ENCODE data around the gene SNAI3. TPM values are rescaled to one million over a fixed set of nuclear protein-coding genes. Genes with fewer than 3 reads are reported as not detected.

The SNAI3 gene
- total and polyA plus RNA-seq, 9 donors: 3.8 to 11.8 (median 7.2) TPM

DNA sequence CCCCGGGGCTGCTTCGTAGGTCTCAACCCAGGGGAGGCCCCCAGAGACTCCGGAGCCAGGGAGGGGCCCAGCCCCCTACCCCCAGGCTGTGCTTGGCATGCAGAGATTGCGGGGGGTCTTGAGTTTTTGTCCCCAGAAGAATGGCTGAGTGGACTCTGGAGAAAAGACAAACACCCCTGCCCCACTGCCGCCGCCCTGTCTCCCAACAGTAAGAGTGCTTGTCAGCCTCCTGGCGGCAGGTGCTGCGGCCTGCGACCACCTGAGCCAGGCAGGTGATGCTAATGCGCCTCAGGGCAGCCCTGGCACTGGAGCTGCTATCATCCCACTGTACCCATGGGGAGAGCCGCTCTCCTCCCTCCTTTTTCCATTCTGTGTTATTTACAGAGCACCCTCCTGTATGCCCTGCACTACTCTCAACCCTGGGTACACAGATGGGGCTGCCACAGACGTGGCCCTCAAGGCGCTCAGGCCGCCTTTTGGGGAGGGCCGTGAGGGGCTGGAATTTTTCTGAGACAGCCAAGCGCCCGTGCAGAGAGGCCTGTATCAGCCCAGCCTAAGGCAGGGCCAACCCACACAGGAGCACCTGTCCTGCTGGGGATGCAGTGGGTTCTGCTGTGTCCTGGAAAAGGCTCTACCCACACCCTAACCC is 50.5 kb downstream of the SNAI3 start:
- Histone ChIP-seq H3K4me1 (ENCODE audit: control insufficient read depth, insufficient read depth, low read length) (peaks cover 20% of the 10 kb centered on the region), H3K27ac (ENCODE audit: low read length) (no peak overlapping the region), H3K27me3 (ENCODE audit: control insufficient read depth, insufficient read depth, low read length) (peaks cover 67% of the 10 kb centered on the region), H3K36me3 (ENCODE audit: control insufficient read depth, insufficient read depth, low read length) (peaks cover 23% of the 10 kb centered on the region), H3K9me3 (replicated peaks; ENCODE audit: control insufficient read depth, low read depth, low read length) (no peaks in the 10 kb centered on the region), H3K4me3 (ENCODE audit: low read length) (no peak overlapping the region)
- WGBS (ENCODE audit: insufficient coverage): 85% methylated on average over 12 of the region's 17 CpGs
- no peak for DNase-seq

DNA sequence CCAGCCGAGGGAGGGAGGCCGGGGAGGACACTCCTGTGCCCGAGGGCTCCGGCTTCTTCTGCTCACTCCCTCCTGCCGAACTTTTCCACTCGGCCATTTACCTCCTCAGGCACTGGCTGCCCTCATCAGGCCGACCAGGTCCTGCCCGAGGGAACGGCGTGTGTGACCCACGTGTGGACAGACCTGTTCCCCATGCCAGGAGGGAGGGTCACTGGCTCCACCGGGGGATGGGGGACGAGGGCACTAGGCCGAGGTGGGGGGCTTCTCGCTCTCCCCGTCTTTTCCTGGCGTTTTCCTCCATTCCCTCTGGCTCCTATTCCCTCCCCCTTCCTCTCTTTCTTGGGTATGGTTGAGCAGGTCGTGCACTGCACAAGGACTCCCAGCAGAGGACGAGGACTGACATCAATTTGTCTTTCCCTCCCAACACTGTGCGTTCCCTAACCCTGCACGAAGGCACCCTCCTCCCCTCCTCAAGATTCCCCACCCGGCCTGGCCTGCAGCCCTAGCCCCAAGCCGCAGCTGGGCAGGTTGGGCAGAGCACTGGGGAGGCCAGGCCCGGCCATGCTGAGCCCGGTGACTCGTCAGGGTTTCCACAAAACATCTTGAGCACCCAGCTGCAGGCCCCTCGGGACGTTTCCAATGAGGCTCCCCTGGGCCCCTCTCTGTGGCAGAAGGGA is 51.2 kb downstream of the SNAI3 start:
- peak; percentile 27 for DNase-seq
- H3K9me3 ChIP-seq (replicated peaks; ENCODE audit: control insufficient read depth, low read depth, low read length): no peaks in the 10 kb centered on the region
- H3K27ac ChIP-seq (ENCODE audit: low read length): no peak overlapping the region
- peaks cover 60% of the 10 kb centered on the region for H3K27me3 ChIP-seq (ENCODE audit: control insufficient read depth, insufficient read depth, low read length)
- H3K36me3 ChIP-seq (ENCODE audit: control insufficient read depth, insufficient read depth, low read length): peaks cover 29% of the 10 kb centered on the region
- WGBS (ENCODE audit: insufficient coverage): 46% methylated on average over 18 of the region's 28 CpGs
- peaks cover 19% of the 10 kb centered on the region for H3K4me1 ChIP-seq (ENCODE audit: control insufficient read depth, insufficient read depth, low read length)
- peak overlapping the region; percentile 13 for H3K4me3 ChIP-seq (ENCODE audit: low read length)

DNA sequence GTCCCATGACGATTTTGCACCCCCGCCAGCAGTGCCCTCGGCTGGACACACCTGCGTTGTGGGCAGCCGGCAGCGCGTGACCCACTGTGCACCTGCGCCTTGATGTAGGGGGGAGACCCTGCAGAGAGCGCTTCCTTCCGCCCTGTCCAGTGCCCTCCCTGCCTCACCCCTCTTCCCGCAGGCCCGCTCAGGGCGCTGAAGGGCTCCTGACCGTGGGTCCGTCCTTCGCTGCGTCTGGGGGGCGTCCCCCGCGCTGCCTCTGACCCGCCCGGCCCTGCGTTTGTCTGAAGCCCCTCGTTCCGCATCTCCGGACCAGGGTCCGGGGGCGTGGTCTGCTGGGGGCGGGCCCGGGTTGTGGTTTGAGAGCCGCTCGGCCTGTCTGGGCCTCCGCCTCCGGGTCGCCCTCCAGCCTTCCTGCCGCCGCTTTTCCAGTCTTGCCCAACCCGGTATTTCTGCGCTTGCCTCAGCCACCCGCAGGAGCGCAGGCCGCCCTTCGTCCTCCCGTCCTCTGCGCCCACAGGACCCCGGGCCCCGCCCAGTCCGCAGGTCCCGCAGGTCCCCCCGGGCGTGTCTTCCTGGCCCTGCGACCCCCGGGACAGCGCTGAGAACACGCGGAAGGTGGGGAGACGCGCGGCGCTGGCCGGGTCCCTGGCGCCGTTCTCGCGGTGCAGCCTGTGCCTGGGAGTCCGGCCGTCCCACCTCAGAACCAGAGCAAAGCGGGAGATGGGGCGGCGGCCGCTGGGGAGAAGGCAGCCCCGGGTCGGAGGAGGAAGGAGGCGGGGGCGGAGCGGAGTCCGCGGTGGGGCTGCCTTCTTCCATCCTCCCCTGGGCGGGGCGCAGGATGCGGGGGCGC is 51.9 kb downstream of the SNAI3 start:
- Histone ChIP-seq H3K36me3 (ENCODE audit: control insufficient read depth, insufficient read depth, low read length) (peaks cover 35% of the 10 kb centered on the region), H3K27ac (ENCODE audit: low read length) (no peak overlapping the region), H3K4me3 (ENCODE audit: low read length) (peak overlapping the region; percentile 13), H3K9me3 (replicated peaks; ENCODE audit: control insufficient read depth, low read depth, low read length) (no peaks in the 10 kb centered on the region), H3K27me3 (ENCODE audit: control insufficient read depth, insufficient read depth, low read length) (peaks cover 53% of the 10 kb centered on the region), H3K4me1 (ENCODE audit: control insufficient read depth, insufficient read depth, low read length) (peaks cover 14% of the 10 kb centered on the region)
- WGBS (ENCODE audit: insufficient coverage): 9% methylated on average over 80 of the region's 82 CpGs
- DNase-seq: no peak

DNA sequence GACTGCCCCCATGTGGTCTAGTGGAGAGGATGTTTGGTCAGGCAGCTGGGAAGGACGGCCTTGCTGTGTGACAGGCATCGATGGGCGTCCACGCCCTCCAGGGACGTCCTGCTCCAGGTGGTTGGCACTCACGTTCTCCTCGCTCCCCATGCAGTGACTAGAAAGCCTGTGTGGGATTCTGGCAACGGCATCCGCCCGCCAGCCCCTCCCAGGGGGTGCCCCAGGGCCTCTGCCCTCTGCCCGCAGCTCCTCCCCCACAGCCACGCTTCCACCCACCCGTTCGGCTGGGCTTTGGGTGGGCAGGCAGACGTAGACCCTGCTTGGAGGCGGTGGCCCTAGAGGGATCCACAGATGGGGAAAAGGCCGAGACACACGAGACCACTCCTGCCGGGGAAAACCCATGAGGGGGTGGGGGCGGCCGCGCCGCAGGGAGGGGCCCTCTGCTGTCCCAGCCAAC is 52.6 kb downstream of the SNAI3 start:
- H3K4me1 ChIP-seq (ENCODE audit: control insufficient read depth, insufficient read depth, low read length): peaks cover 14% of the 10 kb centered on the region
- H3K27me3 ChIP-seq (ENCODE audit: control insufficient read depth, insufficient read depth, low read length): peaks cover 46% of the 10 kb centered on the region
- H3K9me3 ChIP-seq (replicated peaks; ENCODE audit: control insufficient read depth, low read depth, low read length): no peaks in the 10 kb centered on the region
- H3K4me3 ChIP-seq (ENCODE audit: low read length): no peak overlapping the region
- H3K36me3 ChIP-seq (ENCODE audit: control insufficient read depth, insufficient read depth, low read length): peaks cover 36% of the 10 kb centered on the region
- 42% methylated on average over 21 of the region's 23 CpGs for WGBS (ENCODE audit: insufficient coverage)
- no peak overlapping the region for H3K27ac ChIP-seq (ENCODE audit: low read length)
- DNase-seq: no peak

DNA sequence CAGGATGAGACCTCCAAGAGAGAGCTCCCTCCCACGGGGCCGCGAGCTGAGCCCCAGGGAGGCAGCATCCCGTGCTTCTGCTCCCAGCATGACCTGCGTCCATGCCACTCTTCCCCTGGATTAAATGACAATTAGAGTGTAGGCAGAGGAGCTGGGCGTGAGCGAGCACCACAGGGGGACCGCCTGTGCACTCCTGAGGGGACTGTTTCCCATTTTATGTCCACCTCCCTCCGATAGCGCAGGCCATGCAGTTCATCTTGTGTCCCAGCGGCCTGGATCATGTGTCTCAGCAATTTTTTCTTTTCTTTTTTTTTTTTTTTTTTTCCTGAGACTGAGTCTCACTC is 53.7 kb downstream of the SNAI3 start:
- no peak for DNase-seq
- 85% methylated on average over 9 of the region's 11 CpGs for WGBS (ENCODE audit: insufficient coverage)
- Histone ChIP-seq H3K4me1 (ENCODE audit: control insufficient read depth, insufficient read depth, low read length) (peaks cover 14% of the 10 kb centered on the region), H3K27me3 (ENCODE audit: control insufficient read depth, insufficient read depth, low read length) (peaks cover 35% of the 10 kb centered on the region), H3K27ac (ENCODE audit: low read length) (no peak overlapping the region), H3K9me3 (replicated peaks; ENCODE audit: control insufficient read depth, low read depth, low read length) (no peaks in the 10 kb centered on the region), H3K36me3 (ENCODE audit: control insufficient read depth, insufficient read depth, low read length) (peaks cover 48% of the 10 kb centered on the region), H3K4me3 (ENCODE audit: low read length) (no peak overlapping the region)

DNA sequence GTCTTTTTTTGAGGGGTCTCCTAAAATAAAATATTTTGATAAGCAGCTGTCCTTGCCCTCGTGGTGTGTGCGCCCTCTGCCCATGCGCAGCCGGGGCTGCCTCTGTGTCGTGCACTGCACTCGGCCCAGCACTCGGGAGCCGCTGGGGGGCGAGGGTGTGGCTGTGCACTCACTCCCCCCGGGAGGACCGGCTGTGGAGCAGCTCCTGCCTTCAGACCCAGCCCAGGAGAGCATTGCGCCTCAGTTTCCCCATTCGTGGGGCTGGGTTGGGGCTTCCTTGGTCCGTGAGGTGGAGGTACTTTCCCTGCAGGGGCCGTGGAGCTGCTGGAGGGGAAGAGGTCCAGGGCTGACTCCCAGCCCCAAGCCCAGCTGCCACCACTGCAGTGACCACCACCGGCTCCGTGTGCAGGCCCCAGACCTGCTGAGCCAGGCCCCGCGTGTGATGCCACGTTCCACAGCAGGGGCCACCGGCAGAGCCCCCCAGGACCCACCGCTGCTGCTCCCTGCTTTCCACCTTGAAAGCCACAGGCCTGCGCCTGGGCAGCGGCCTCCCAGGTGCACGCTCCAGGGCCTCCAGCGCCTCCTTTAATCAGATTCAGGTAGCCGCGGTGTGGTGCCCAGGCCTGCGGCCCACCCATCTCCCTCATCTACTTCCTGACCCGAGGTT is 54.3 kb downstream of the SNAI3 start:
- H3K36me3 ChIP-seq (ENCODE audit: control insufficient read depth, insufficient read depth, low read length): peaks cover 53% of the 10 kb centered on the region
- H3K4me3 ChIP-seq (ENCODE audit: low read length): no peak overlapping the region
- peaks cover 14% of the 10 kb centered on the region for H3K4me1 ChIP-seq (ENCODE audit: control insufficient read depth, insufficient read depth, low read length)
- H3K27ac ChIP-seq (ENCODE audit: low read length): no peak overlapping the region
- no peaks in the 10 kb centered on the region for H3K9me3 ChIP-seq (replicated peaks; ENCODE audit: control insufficient read depth, low read depth, low read length)
- peaks cover 32% of the 10 kb centered on the region for H3K27me3 ChIP-seq (ENCODE audit: control insufficient read depth, insufficient read depth, low read length)
- no peak for DNase-seq
- 87% methylated on average over 25 of the region's 30 CpGs for WGBS (ENCODE audit: insufficient coverage)

DNA sequence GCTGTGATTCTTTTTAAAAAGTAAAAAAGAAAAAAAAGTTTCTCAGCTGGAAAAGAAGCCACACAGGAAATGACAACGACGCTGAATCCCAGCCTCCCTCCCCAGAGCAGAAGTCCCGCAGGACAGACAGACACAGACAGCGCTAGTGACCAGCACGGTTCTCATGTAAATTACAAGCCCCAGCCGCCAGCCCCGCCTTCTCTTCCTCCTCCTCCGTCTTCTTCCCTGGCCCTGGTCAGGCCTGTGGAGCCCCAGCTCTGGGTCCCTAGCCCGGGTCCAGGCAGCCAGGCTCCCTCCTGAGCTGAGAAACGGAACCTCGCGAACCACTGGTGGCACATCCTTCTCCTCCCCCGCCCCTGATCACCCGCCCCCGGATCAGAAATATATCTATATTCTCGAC is 54.9 kb downstream of the SNAI3 start:
- Histone ChIP-seq H3K4me1 (ENCODE audit: control insufficient read depth, insufficient read depth, low read length) (peaks cover 14% of the 10 kb centered on the region), H3K27me3 (ENCODE audit: control insufficient read depth, insufficient read depth, low read length) (peaks cover 25% of the 10 kb centered on the region), H3K4me3 (ENCODE audit: low read length) (no peak overlapping the region), H3K36me3 (ENCODE audit: control insufficient read depth, insufficient read depth, low read length) (peaks cover 58% of the 10 kb centered on the region), H3K27ac (ENCODE audit: low read length) (no peak overlapping the region), H3K9me3 (replicated peaks; ENCODE audit: control insufficient read depth, low read depth, low read length) (no peaks in the 10 kb centered on the region)
- WGBS (ENCODE audit: insufficient coverage): 56% methylated on average over 9 of the region's 16 CpGs
- no peak for DNase-seq

DNA sequence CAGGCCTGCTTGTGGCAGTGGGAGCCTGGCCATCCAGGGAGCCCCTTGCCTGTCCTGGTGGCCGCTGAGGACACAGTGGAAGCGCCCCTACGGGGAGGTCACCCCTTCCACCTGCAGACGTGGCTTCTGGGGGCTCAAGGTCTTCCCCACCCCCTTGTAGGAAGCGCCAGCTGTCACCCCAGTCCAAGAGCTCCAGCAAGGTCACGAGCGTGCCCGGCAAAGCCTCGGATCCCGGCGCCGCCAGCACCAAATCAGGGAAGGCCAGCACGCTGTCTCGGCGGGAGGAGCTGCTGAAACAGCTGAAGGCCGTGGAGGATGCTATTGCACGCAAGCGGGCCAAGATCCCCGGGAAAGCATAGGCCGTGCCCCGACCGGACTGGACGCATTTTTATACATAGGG is 55.4 kb downstream of the SNAI3 start:
- Histone ChIP-seq H3K36me3 (ENCODE audit: control insufficient read depth, insufficient read depth, low read length) (peaks cover 61% of the 10 kb centered on the region), H3K4me1 (ENCODE audit: control insufficient read depth, insufficient read depth, low read length) (peaks cover 14% of the 10 kb centered on the region), H3K4me3 (ENCODE audit: low read length) (no peak overlapping the region), H3K27me3 (ENCODE audit: control insufficient read depth, insufficient read depth, low read length) (peaks cover 21% of the 10 kb centered on the region), H3K27ac (ENCODE audit: low read length) (no peak overlapping the region), H3K9me3 (replicated peaks; ENCODE audit: control insufficient read depth, low read depth, low read length) (no peaks in the 10 kb centered on the region)
- 86% methylated on average over 17 of the region's 23 CpGs for WGBS (ENCODE audit: insufficient coverage)
- DNase-seq: no peak

DNA sequence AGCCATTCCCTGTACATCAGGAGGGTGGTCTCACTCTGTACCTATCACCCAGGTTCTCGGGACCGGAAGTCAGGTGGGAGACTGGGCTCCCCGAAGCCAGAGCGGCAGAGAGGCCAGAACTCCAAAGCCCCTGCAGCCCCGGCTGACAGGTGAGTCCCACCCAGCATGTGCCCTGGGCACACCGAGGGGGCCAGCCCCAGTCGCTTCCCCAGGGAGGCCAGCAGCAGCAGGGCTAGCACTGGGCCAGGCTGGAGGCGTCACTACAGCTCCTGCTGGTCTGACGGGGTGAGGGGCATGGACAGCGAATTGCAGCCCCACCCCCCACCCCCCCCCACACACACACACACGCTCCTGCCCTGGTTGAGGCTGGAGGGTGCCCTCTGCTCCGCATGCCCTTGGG is 55.9 kb downstream of the SNAI3 start:
- H3K9me3 ChIP-seq (replicated peaks; ENCODE audit: control insufficient read depth, low read depth, low read length): no peaks in the 10 kb centered on the region
- no peak for DNase-seq
- peaks cover 64% of the 10 kb centered on the region for H3K36me3 ChIP-seq (ENCODE audit: control insufficient read depth, insufficient read depth, low read length)
- H3K27me3 ChIP-seq (ENCODE audit: control insufficient read depth, insufficient read depth, low read length): peaks cover 16% of the 10 kb centered on the region
- WGBS (ENCODE audit: insufficient coverage): 91% methylated on average over 5 of the region's 12 CpGs
- peaks cover 14% of the 10 kb centered on the region for H3K4me1 ChIP-seq (ENCODE audit: control insufficient read depth, insufficient read depth, low read length)
- no peak overlapping the region for H3K4me3 ChIP-seq (ENCODE audit: low read length)
- no peak overlapping the region for H3K27ac ChIP-seq (ENCODE audit: low read length)

DNA sequence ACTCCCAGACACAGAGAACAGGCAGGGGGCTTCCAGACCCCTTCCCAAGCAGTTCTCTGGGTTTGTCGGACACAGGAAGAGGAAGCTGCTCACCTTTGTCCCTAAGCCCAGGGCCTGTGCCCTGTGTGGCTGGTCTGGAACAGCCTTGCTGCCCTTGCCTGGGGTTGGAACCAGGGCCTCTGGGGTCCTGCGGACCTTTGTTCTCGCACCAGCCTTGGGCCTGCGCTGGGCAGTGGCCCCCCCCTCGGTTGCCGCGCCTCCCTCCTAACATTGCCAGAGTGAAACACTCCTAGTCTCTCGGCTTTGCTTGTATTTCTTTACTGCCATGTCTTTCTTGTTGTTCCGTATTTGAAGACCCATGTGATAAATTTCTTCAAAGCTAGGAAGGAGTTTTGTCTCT is 56.5 kb downstream of the SNAI3 start:
- peaks cover 70% of the 10 kb centered on the region for H3K36me3 ChIP-seq (ENCODE audit: control insufficient read depth, insufficient read depth, low read length)
- DNase-seq: no peak
- H3K4me3 ChIP-seq (ENCODE audit: low read length): no peak overlapping the region
- peaks cover 10% of the 10 kb centered on the region for H3K27me3 ChIP-seq (ENCODE audit: control insufficient read depth, insufficient read depth, low read length)
- peaks cover 12% of the 10 kb centered on the region for H3K4me1 ChIP-seq (ENCODE audit: control insufficient read depth, insufficient read depth, low read length)
- 82% methylated on average over 7 of the region's 9 CpGs for WGBS (ENCODE audit: insufficient coverage)
- H3K9me3 ChIP-seq (replicated peaks; ENCODE audit: control insufficient read depth, low read depth, low read length): no peaks in the 10 kb centered on the region
- H3K27ac ChIP-seq (ENCODE audit: low read length): no peak overlapping the region

Measured in muscle of leg (tissue), 11 donors.